Progenitor cell of endocrine pancreas (in vitro differentiated cells): ENCODE results near the gene MAPK1. TPM values are rescaled to one million over a fixed set of nuclear protein-coding genes. Genes with fewer than 3 reads are reported as not detected.

Experiments
- DNase-seq: peaks from one replicate; pipeline ENCODE4 v3.0.0; 2021; ENCODE audit warnings: low spot score; ENCODE audit not compliant: unreplicated experiment
- H3K27ac Mint-ChIP-seq: 2 replicates; pipeline ENCODE4 v1.8.0; 2021; ENCODE audit warnings: mild to moderate bottlenecking, moderate library complexity, mixed read lengths
- H3K27me3 Mint-ChIP-seq: 2 replicates; pipeline ENCODE4 v1.8.0; 2021; ENCODE audit warnings: mixed read lengths
- H3K36me3 Mint-ChIP-seq: 2 replicates; pipeline ENCODE4 v1.8.0; 2022; ENCODE audit warnings: mixed read lengths; ENCODE audit not compliant: insufficient read depth
- H3K4me1 Mint-ChIP-seq: 2 replicates; pipeline ENCODE4 v1.8.0; 2021; ENCODE audit warnings: low read depth, mixed read lengths
- H3K4me3 Mint-ChIP-seq: 2 replicates; pipeline ENCODE4 v1.8.0; 2021; ENCODE audit warnings: low read depth, mild to moderate bottlenecking, moderate library complexity, mixed read lengths
- H3K9me3 Mint-ChIP-seq: 2 replicates; pipeline ENCODE4 v1.8.0; 2021; ENCODE audit warnings: low read depth, mixed read lengths
- total RNA-seq: library from RNA; stranded (reverse); gene quantifications from 2 replicates; pipeline ENCODE4 v1.2.1, GENCODE V29; 2021
- TF ChIP-seq, protein P1 (sequence below): fragments of 200-600 bp; sonication (generic); IDR thresholded peaks from one replicate; pipeline ENCODE4 v1.5.0; 2021; ENCODE audit warnings: antibody characterized with exemption, mild to moderate bottlenecking; ENCODE audit not compliant: unreplicated experiment

The MAPK1 gene
- total RNA-seq, 1 donor from 2014 or later: 116 TPM

DNA sequence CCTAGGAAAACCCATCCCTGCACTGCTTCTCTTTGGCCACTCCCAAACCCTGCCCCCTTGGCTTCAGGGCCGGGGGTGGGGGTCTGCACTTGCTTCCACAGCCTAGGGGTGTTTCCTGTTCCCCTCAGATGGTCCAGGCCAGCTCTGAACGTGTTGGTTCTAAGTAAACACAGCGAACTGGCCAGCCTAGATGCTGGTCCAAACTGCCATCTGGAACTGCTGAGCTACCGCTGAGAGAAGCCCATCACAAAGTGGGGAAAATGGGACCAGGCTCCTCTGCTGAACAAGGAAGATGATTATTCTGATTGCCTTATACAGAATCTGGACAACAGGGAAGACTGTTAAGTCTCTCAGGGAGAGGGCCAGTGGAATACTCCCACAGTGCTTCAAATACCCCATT lies 108.4 kb downstream of the MAPK1 start:
- no peak overlapping the region for H3K4me3 Mint-ChIP-seq
- no peaks in the 10 kb centered on the region for H3K27me3 Mint-ChIP-seq
- H3K4me1 Mint-ChIP-seq: peaks cover 13% of the 10 kb centered on the region
- no peak overlapping the region for H3K27ac Mint-ChIP-seq
- peaks cover 15% of the 10 kb centered on the region for H3K36me3 Mint-ChIP-seq
- DNase-seq: no peak
- TF ChIP-seq, protein P1, sequence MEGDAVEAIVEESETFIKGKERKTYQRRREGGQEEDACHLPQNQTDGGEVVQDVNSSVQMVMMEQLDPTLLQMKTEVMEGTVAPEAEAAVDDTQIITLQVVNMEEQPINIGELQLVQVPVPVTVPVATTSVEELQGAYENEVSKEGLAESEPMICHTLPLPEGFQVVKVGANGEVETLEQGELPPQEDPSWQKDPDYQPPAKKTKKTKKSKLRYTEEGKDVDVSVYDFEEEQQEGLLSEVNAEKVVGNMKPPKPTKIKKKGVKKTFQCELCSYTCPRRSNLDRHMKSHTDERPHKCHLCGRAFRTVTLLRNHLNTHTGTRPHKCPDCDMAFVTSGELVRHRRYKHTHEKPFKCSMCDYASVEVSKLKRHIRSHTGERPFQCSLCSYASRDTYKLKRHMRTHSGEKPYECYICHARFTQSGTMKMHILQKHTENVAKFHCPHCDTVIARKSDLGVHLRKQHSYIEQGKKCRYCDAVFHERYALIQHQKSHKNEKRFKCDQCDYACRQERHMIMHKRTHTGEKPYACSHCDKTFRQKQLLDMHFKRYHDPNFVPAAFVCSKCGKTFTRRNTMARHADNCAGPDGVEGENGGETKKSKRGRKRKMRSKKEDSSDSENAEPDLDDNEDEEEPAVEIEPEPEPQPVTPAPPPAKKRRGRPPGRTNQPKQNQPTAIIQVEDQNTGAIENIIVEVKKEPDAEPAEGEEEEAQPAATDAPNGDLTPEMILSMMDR: no peak
- H3K9me3 Mint-ChIP-seq: no peaks in the 10 kb centered on the region

DNA sequence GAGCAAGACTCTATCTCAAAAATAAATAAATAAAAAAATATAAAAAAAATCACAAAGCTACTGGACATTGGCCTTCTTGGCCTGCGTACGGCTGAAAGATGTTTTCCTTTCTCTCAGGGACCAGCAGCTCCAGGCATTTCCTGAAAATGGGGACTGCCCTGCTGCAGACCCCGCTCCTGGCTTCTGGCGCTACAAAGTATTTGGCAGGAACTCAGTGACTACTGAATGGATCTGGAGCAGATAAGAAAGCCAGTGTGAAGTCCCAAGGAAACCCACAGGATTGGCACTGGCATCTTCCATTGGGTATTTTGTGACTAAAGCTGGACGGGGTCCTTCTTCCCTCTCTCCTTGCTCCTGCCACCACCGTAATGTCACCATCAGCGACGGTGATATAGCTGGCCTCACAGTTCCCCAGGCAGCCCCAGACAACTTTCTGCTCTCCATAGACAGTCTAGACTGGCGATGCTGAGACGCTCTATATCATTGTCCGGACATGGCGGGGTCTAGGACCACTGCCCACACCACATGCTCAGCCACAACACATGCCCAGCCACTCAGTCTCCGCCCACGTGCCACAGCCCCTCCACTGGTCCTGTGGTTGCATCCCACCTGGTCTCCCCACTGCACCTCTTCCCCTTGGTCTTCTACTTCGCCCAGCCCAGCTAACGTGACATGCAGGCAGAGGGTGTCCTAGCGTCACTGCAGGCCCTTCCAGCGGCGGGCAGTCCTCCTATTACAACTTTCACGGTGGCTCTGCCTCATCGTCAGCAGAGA lies 109.2 kb downstream of the MAPK1 start:
- H3K27me3 Mint-ChIP-seq: no peaks in the 10 kb centered on the region
- no peak overlapping the region for H3K4me3 Mint-ChIP-seq
- TF ChIP-seq, protein P1: no peak
- H3K4me1 Mint-ChIP-seq: peaks cover 14% of the 10 kb centered on the region
- H3K9me3 Mint-ChIP-seq: no peaks in the 10 kb centered on the region
- no peak for DNase-seq
- peak overlapping the region; percentile 17 for H3K27ac Mint-ChIP-seq
- peaks cover 10% of the 10 kb centered on the region for H3K36me3 Mint-ChIP-seq

DNA sequence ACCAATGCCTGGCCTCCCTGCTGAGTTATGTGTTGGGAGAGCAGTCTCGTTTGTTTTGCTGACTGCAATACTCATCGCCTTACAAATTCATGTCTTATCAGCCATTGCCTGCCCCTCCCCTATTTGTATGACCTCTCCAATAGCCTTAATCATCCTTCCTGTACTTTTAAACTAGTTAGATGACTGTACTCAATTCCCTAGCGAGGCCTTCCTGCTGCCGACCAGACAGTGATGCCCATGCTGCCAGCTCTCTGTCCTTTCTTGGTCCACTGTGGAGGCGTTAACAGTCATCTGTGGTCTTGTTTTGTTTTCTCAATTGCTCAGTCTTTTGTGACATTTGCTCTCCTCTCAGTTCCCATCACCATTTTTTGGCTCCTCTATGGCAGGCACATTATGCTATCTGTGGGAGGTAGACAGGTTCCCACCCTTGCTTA lies 111.6 kb downstream of the MAPK1 start:
- no peak overlapping the region for H3K27ac Mint-ChIP-seq
- no peak for DNase-seq
- TF ChIP-seq, protein P1: no peak
- no peak overlapping the region for H3K4me3 Mint-ChIP-seq
- H3K36me3 Mint-ChIP-seq: peaks cover 4% of the 10 kb centered on the region
- no peaks in the 10 kb centered on the region for H3K9me3 Mint-ChIP-seq
- H3K4me1 Mint-ChIP-seq: peaks cover 14% of the 10 kb centered on the region
- no peaks in the 10 kb centered on the region for H3K27me3 Mint-ChIP-seq

DNA sequence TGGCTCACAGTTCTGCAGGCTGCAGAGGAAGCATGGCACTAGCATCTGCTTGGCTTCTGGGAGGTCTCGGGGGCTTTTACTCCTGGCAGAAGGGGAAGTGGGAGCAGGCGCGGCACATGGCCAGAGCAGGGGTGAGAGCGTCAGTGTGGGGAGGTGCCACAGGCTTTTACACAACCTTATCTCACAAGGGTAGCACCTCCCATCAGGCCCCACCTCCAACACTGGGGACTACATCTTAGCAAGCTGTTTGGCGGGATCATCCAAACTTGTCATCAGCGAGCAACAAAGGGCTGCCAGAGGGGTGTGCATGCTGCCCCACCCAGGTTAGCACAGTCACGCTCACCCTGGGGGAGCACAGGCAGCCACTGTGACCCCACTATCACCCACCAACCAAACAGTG lies 112.9 kb downstream of the MAPK1 start:
- H3K27me3 Mint-ChIP-seq: no peaks in the 10 kb centered on the region
- DNase-seq: no peak
- TF ChIP-seq, protein P1: no peak
- H3K4me1 Mint-ChIP-seq: peaks cover 14% of the 10 kb centered on the region
- peaks cover 4% of the 10 kb centered on the region for H3K36me3 Mint-ChIP-seq
- H3K9me3 Mint-ChIP-seq: no peaks in the 10 kb centered on the region
- no peak overlapping the region for H3K4me3 Mint-ChIP-seq
- peak overlapping the region; percentile 21 for H3K27ac Mint-ChIP-seq

DNA sequence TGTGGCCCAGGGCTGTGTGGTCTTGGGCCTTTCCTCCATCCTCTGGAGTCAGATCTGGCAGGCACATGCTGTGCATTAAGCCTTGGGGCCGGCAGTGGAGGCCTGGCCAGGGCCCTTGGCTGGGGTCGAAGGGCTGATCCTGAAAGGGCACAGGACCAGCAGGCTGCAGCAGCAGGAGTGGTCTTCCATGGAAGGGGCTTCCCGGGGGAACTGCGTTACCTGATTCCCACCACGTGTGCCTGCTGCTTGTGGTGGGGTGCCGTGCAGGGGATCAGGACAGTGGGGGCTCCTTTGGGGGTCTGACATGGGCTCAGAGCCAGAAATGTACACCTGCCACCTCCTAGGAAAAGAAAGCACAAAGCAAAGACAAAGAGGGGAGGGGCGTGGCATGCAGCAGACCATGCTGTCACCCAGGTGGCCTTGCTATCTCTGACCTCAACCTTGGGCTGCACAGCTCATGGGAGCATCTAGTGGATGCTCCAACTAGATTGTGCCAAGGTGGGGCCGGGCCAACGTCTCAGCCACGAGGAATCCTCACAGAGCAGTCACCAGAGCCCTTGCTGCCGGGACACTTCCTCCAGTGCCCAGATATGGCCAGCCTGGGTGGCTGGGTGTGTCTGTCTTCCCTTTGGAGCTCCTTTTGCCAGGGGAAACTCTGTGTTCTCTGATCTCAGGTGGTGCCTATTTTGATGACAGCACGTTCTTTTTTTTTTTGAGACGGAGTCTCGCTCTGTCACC lies 113.9 kb downstream of the MAPK1 start:
- Mint-ChIP-seq H3K27me3 (no peaks in the 10 kb centered on the region), H3K27ac (no peak overlapping the region), H3K4me1 (peaks cover 14% of the 10 kb centered on the region), H3K9me3 (no peaks in the 10 kb centered on the region), H3K4me3 (no peak overlapping the region), H3K36me3 (peaks cover 3% of the 10 kb centered on the region)
- DNase-seq: no peak
- TF ChIP-seq, protein P1: no peak
